Kidney epithelial cell (primary cell): ENCODE measurements around the gene CYTH4. TPM values are rescaled to one million over a fixed set of nuclear protein-coding genes. Genes with fewer than 3 reads are reported as not detected.
A peak's percentile ranks its signal among the peaks of the same experiment; 100 is the strongest.

Source experiments
- DNase-seq: peaks from one replicate; pipeline ENCODE4 v3.0.0-alpha.2; 2010; ENCODE audit warnings: low read depth
- H3K27me3 ChIP-seq: 2 replicates; pipeline ENCODE4 v1.6.0; 2011; ENCODE audit warnings: low read length; ENCODE audit not compliant: control insufficient read depth, insufficient read depth
- H3K36me3 ChIP-seq: 2 replicates; pipeline ENCODE4 v1.5.1; 2011; ENCODE audit warnings: low read length; ENCODE audit not compliant: control insufficient read depth, insufficient read depth
- H3K4me3 ChIP-seq: 2 replicates; pipeline ENCODE4 v1.5.1; 2011; ENCODE audit warnings: low read depth, mild to moderate bottlenecking, control low read depth, low read length
- CTCF ChIP-seq: IDR thresholded peaks from 2 replicates; pipeline ENCODE4 v1.5.1; 2011; ENCODE audit warnings: mild to moderate bottlenecking, moderate library complexity, low read length, control low read depth, inconsistent platforms; ENCODE audit not compliant: insufficient read depth, poor library complexity, severe bottlenecking
- total RNA-seq: library from RNA; depleted of rRNA; stranded (reverse); fragments of >200 nt; gene quantifications from 2 replicates; pipeline ENCODE4 v1.2.3, GENCODE V29; 2015

Gene CYTH4
- total RNA-seq, 1 donor from 2014 or later = not detected

- peaks cover 6% of the 10 kb centered on the region for H3K27me3 ChIP-seq
- H3K36me3 ChIP-seq = no peaks in the 10 kb centered on the region
- no peak overlapping the region for H3K4me3 ChIP-seq
Measured at GRCh38 chr22:37255558-37256006, 26.7 kb upstream of the CYTH4 start.

GRCh38 chr22:37256075-37256726 is 26.1 kb upstream of the CYTH4 start:
- Histone ChIP-seq H3K27me3 (peaks cover 6% of the 10 kb centered on the region), H3K36me3 (no peaks in the 10 kb centered on the region), H3K4me3 (no peak overlapping the region)
- no peak for DNase-seq
- TF ChIP-seq CTCF = no peak

More at GRCh38 chr22:37255558-37256006, 26.7 kb upstream of the CYTH4 start:
- no peak for DNase-seq
- TF ChIP-seq CTCF = no peak

- no peak for TF ChIP-seq CTCF
- Histone ChIP-seq H3K4me3 (no peak overlapping the region), H3K36me3 (no peaks in the 10 kb centered on the region), H3K27me3 (peaks cover 6% of the 10 kb centered on the region)
- no peak for DNase-seq
Measured at GRCh38 chr22:37258005-37258752, 24.1 kb upstream of the CYTH4 start.

GRCh38 chr22:37258753-37259401 is 23.4 kb upstream of the CYTH4 start:
- TF ChIP-seq CTCF = no peak
- no peak overlapping the region for H3K4me3 ChIP-seq
- no peaks in the 10 kb centered on the region for H3K36me3 ChIP-seq
- peaks cover 6% of the 10 kb centered on the region for H3K27me3 ChIP-seq
- no peak for DNase-seq

- Histone ChIP-seq H3K27me3 (peaks cover 6% of the 10 kb centered on the region), H3K36me3 (no peaks in the 10 kb centered on the region), H3K4me3 (no peak overlapping the region)
- peak; percentile 76 for TF ChIP-seq CTCF
- no peak for DNase-seq
Measured at GRCh38 chr22:37259540-37260029, 22.7 kb upstream of the CYTH4 start.
